IMR-90 (cell line): ENCODE results near the gene GANC. TPM values are rescaled to one million over a fixed set of nuclear protein-coding genes. Genes with fewer than 3 reads are reported as not detected.
A peak's percentile ranks its signal among the peaks of the same experiment; 100 is the strongest.

ENCODE experiments used
- ATAC-seq: fragments of 200-7000 bp; cut with Tn5 transposase; 2 replicates; pipeline ENCODE4 v1.9.1; 2020; ENCODE audit warnings: low read depth, mild to moderate bottlenecking, moderate library complexity
- BruUV-seq: library from RNA; stranded (reverse); fragments of 400-500 nt; replicated peaks from 2 replicates; lab custom pipeline; 2021; lab: Mats Ljungman, UMichigan
- CTCF ChIA-PET: fragments of 300-600 bp; formaldehyde crosslinking; extraction: SDS; loops from one replicate; lab custom pipeline; 2021; ENCODE audit warnings: antibody characterized with exemption; lab: Yijun Ruan, JAX
- POLR2A ChIA-PET: fragments of 300-600 bp; sonication (Branson Sonifier 250); formaldehyde crosslinking; loops from one replicate; lab custom pipeline; 2022; ENCODE audit warnings: antibody characterized with exemption; ENCODE audit not compliant: unreplicated experiment; lab: Charles Lee
- DNase-seq: peaks from one replicate; pipeline ENCODE4 v3.0.0; 2013
- H2AFZ ChIP-seq: replicated peaks from 2 replicates; pipeline ENCODE3; 2013; ENCODE audit warnings: low read length, mild to moderate bottlenecking; ENCODE audit not compliant: poor library complexity
- H2AK5ac ChIP-seq: 2 replicates; pipeline ENCODE4 v1.6.1; 2013; ENCODE audit warnings: low read depth, low read length, inconsistent platforms
- H2AK9ac ChIP-seq: replicated peaks from 2 replicates; pipeline ENCODE3; 2013; ENCODE audit warnings: mild to moderate bottlenecking, low read depth, low read length, moderate library complexity; ENCODE audit not compliant: poor library complexity
- H2BK120ac ChIP-seq: 2 replicates; pipeline ENCODE4 v1.6.1; 2013; ENCODE audit warnings: low read depth, low read length, inconsistent platforms
- H2BK15ac ChIP-seq: 3 replicates; pipeline ENCODE4 v1.6.1; 2013; ENCODE audit warnings: low read depth, low read length, inconsistent platforms
- H2BK20ac ChIP-seq: 2 replicates; pipeline ENCODE4 v1.6.1; 2013; ENCODE audit warnings: low read depth, mild to moderate bottlenecking, inconsistent platforms, low read length, moderate library complexity
- H2BK5ac ChIP-seq: 2 replicates; pipeline ENCODE4 v1.6.1; 2013; ENCODE audit warnings: mild to moderate bottlenecking, low read depth, low read length, inconsistent platforms; ENCODE audit not compliant: poor library complexity, severe bottlenecking
- H3K14ac ChIP-seq: replicated peaks from 2 replicates; pipeline ENCODE4 v1.6.1; 2013; ENCODE audit warnings: low read depth, low read length, inconsistent platforms
- H3K18ac ChIP-seq: 2 replicates; pipeline ENCODE4 v1.6.1; 2013; ENCODE audit warnings: low read depth, low read length, control low read depth
- H3K23ac ChIP-seq: 2 replicates; pipeline ENCODE4 v1.6.1; 2013; ENCODE audit warnings: low read depth, low read length, inconsistent platforms
- H3K27ac ChIP-seq: 2 replicates; pipeline ENCODE4 v1.5.1; 2013; ENCODE audit warnings: mild to moderate bottlenecking, control low read depth, low read length; ENCODE audit not compliant: insufficient read depth
- H3K27me3 ChIP-seq: 2 replicates; pipeline ENCODE4 v1.6.1; 2013; ENCODE audit warnings: low read length; ENCODE audit not compliant: control insufficient read depth, insufficient read depth
- H3K36me3 ChIP-seq: 2 replicates; pipeline ENCODE4 v1.6.1; 2013; ENCODE audit warnings: low read length, mixed read lengths; ENCODE audit not compliant: control insufficient read depth, insufficient read depth
- H3K4ac ChIP-seq: 2 replicates; pipeline ENCODE4 v1.6.1; 2013; ENCODE audit warnings: low read depth, low read length, inconsistent platforms
- H3K4me1 ChIP-seq: 2 replicates; pipeline ENCODE4 v1.6.1; 2013; ENCODE audit warnings: low read length, mixed read lengths; ENCODE audit not compliant: control insufficient read depth, insufficient read depth
- H3K4me2 ChIP-seq: 2 replicates; pipeline ENCODE4 v1.6.1; 2013; ENCODE audit warnings: low read depth, mild to moderate bottlenecking, control low read depth, low read length, moderate library complexity
- H3K4me3 ChIP-seq: 2 replicates; pipeline ENCODE4 v1.5.1; 2013; ENCODE audit warnings: low read depth, mild to moderate bottlenecking, control low read depth, low read length, moderate library complexity; ENCODE audit not compliant: insufficient read depth
- H3K56ac ChIP-seq: 2 replicates; pipeline ENCODE4 v1.6.1; 2013; ENCODE audit warnings: low read length, inconsistent platforms; ENCODE audit not compliant: insufficient read depth; ENCODE audit errors: extremely low read depth
- H3K79me1 ChIP-seq, 2 experiments: 2 replicates each; pipeline ENCODE4 v1.6.1; 2013; ENCODE audit warnings: low read length in 2 of 2, inconsistent platforms in 1 of 2, low read depth in 1 of 2
- H3K9ac ChIP-seq: 2 replicates; pipeline ENCODE4 v1.6.1; 2013; ENCODE audit warnings: low read depth, low read length, control low read depth
- H3K9me1 ChIP-seq: 2 replicates; pipeline ENCODE4 v1.6.1; 2013; ENCODE audit warnings: low read length, inconsistent platforms; ENCODE audit not compliant: insufficient read depth
- H3K9me3 ChIP-seq: 2 replicates; pipeline ENCODE4 v1.6.1; 2013; ENCODE audit warnings: low read length; ENCODE audit not compliant: control insufficient read depth, insufficient read depth
- H4K20me1 ChIP-seq: 2 replicates; pipeline ENCODE4 v1.6.1; 2013; ENCODE audit warnings: low read length, inconsistent platforms; ENCODE audit not compliant: insufficient read depth
- H4K5ac ChIP-seq: 2 replicates; pipeline ENCODE4 v1.6.1; 2013; ENCODE audit warnings: mild to moderate bottlenecking, low read depth, low read length, control low read depth
- H4K8ac ChIP-seq, 2 experiments: 2 replicates each; pipeline ENCODE4 v1.6.1; 2013; ENCODE audit warnings: low read depth in 2 of 2, low read length in 2 of 2, control low read depth in 1 of 2, inconsistent platforms in 1 of 2
- H4K91ac ChIP-seq: 2 replicates; pipeline ENCODE4 v1.6.1; 2013; ENCODE audit warnings: low read depth, low read length, inconsistent platforms; ENCODE audit not compliant: insufficient read depth
- MAFK ChIP-seq: IDR thresholded peaks from 2 replicates; pipeline ENCODE4 v1.6.1; 2012; ENCODE audit warnings: low read depth, low read length, improper control_type of control experiment
- RCOR1 ChIP-seq: IDR thresholded peaks from 2 replicates; pipeline ENCODE4 v1.6.1; 2012; ENCODE audit warnings: mild to moderate bottlenecking, low read length, improper control_type of control experiment; ENCODE audit not compliant: insufficient replicate concordance
- USF2 ChIP-seq: fragments of 150-350 bp; IDR thresholded peaks from 2 replicates; pipeline ENCODE4 v1.6.1; 2017; ENCODE audit warnings: mild to moderate bottlenecking, antibody characterized with exemption, low read length, low read depth
- WGBS, 2 experiments: methylation state at CpG; one replicate each; pipeline versions ENCODE4 v1.1.5 to v1.1.7; 2013; ENCODE audit warnings: missing lambda C conversion rate in 2 of 2; ENCODE audit not compliant: insufficient read length in 1 of 2; ENCODE audit errors: extremely low coverage in 2 of 2; 5-methylcytosine and 5-hydroxymethylcytosine counted together
- dilution Hi-C: fragments of 300-500 bp; cut with HindIII; formaldehyde crosslinking; loops from one replicate; pipeline ENCODE4 v1.14.3; 2018; ENCODE audit warnings: low sequenced_read_pairs; ENCODE audit not compliant: unreplicated experiment
- in situ Hi-C: fragments of 300-500 bp; cut with MboI; formaldehyde crosslinking; loops from 3 replicates; pipeline ENCODE4 v1.14.3; 2019; ENCODE audit warnings: low sequenced_read_pairs, inconsistent platforms, mixed read lengths
- intact Hi-C: fragments of 100-400 bp; cut with micrococcal nuclease; formaldehyde crosslinking; loops from 2 replicates; pipeline ENCODE4 v1.10.0; 2022
- polyA plus RNA-seq, 3 experiments: library from polyadenylated mRNA; depleted of rRNA; stranded (reverse); fragments of >200 nt; gene quantifications; 2 replicates each; pipeline ENCODE4 v1.2.3, GENCODE V29; 2012; ENCODE audit warnings: low replicate concordance in 1 of 3
- total RNA-seq: library from RNA; depleted of rRNA; stranded (reverse); fragments of >200 nt; gene quantifications from 2 replicates; pipeline ENCODE4 v1.2.3, GENCODE V29; 2012

Gene GANC
- total and polyA plus RNA-seq, 2 of the 4 experiments (the other 2 are of a cell fraction), result 7.1 to 19.2 TPM

GRCh38 chr15:42401544-42402454, 128.8 kb downstream of the GANC start:
- Histone ChIP-seq H3K4me1 (no peaks in the 10 kb centered on the region), H4K20me1 (no peaks in the 10 kb centered on the region), H2AK5ac (0 out of 2 replicates have a peak overlapping the region, but pooled peaks have one; percentile 14), H2BK5ac (no peak overlapping the region), H3K4me2 (no peak overlapping the region), H3K4ac (no peak overlapping the region), H3K27ac (no peak overlapping the region), H3K27me3 (no peaks in the 10 kb centered on the region), H3K9me1 (peaks cover 5% of the 10 kb centered on the region; the same call in 1 of the 2 replicates), H3K56ac (no peak overlapping the region), H3K23ac (no peak overlapping the region), H4K91ac (no peak overlapping the region), H2BK20ac (no peak overlapping the region), H3K9me3 (no peaks in the 10 kb centered on the region), H3K14ac (no peak overlapping the region), H2AFZ (peak overlapping the region; percentile 59), H4K5ac (no peak overlapping the region), H3K9ac (no peak overlapping the region), H2BK15ac (no peak overlapping the region), H4K8ac (no peak overlapping the region), H3K79me1 (no peaks in the 10 kb centered on the region), H2AK9ac (no peak overlapping the region), H2BK120ac (no peak overlapping the region), H3K36me3 (no peaks in the 10 kb centered on the region), H3K18ac (no peak overlapping the region), H3K4me3 (no peak overlapping the region)
- CTCF ChIA-PET, result no interaction called here
- ATAC-seq (no peak), DNase-seq (no peak)
- dilution Hi-C loops (no loop called here), in situ Hi-C loops (no loop called here), intact Hi-C loops (no loop called here)
- no TSS peak for BruUV-seq
- 88% methylated on average over 5 of the region's 24 CpGs; no CpG with 5 or more reads in 1 of the 2 experiments for WGBS, 2 experiments
- TF ChIP-seq RCOR1, result no peak
- no peak for TF ChIP-seq MAFK
- no peak for TF ChIP-seq USF2
- POLR2A ChIA-PET, result no interaction called here
